HepG2 (cell line): ENCODE measurements around the gene TMCC1. TPM values are rescaled to one million over a fixed set of nuclear protein-coding genes. Genes with fewer than 3 reads are reported as not detected.

ENCODE experiments used
- ADNP ChIP-seq: sonication (generic); formaldehyde crosslinking; IDR thresholded peaks from 2 replicates; pipeline ENCODE4 v1.4.0; 2020; ENCODE audit warnings: missing genetic modification reagents
- ARID4A ChIP-seq: sonication (generic); formaldehyde crosslinking; IDR thresholded peaks from 2 replicates; pipeline ENCODE4 v1.5.0; 2020; ENCODE audit warnings: mild to moderate bottlenecking, missing genetic modification reagents, borderline replicate concordance
- DMAP1 ChIP-seq: IDR thresholded peaks from 2 replicates; pipeline ENCODE4 v1.6.1; 2016
- EP300 ChIP-seq, 3 experiments: sonication (generic) in 1 of 3; formaldehyde crosslinking in 1 of 3; IDR thresholded peaks; 2 replicates each; pipeline versions ENCODE4 v1.5.1 to v1.6.1; 2011 to 2020; ENCODE audit warnings: low read depth in 2 of 3, low read length in 2 of 3, borderline replicate concordance in 1 of 3, improper control_type of control experiment in 1 of 3, mild to moderate bottlenecking in 1 of 3, missing genetic modification reagents in 1 of 3, moderate library complexity in 1 of 3
- FOXK2 ChIP-seq: fragments of 450-650 bp; IDR thresholded peaks from 2 replicates; pipeline ENCODE4 v1.6.1; 2016
- HNF1B ChIP-seq: sonication (generic); formaldehyde crosslinking; IDR thresholded peaks from 2 replicates; pipeline ENCODE4 v1.5.1; 2020; ENCODE audit warnings: mild to moderate bottlenecking, moderate library complexity, missing genetic modification reagents
- HNRNPK ChIP-seq: fragments of 200-400 bp; formaldehyde crosslinking; IDR thresholded peaks from 2 replicates; pipeline ENCODE4 v1.6.1; 2018; ENCODE audit warnings: low read length, low read depth, moderate library complexity, mild to moderate bottlenecking; ENCODE audit not compliant: poor library complexity, severe bottlenecking
- MAFF ChIP-seq: IDR thresholded peaks from 2 replicates; pipeline ENCODE4 v1.6.1; 2011; ENCODE audit warnings: low read depth, low read length, improper control_type of control experiment
- SAP130 ChIP-seq: IDR thresholded peaks from 2 replicates; pipeline ENCODE4 v1.6.1; 2016; ENCODE audit warnings: low read depth
- SSRP1 ChIP-seq: IDR thresholded peaks from 2 replicates; pipeline ENCODE4 v1.6.1; 2016; ENCODE audit warnings: control low read depth
- U2AF1 ChIP-seq: fragments of 200-400 bp; formaldehyde crosslinking; optimal IDR thresholded peaks from 2 replicates; pipeline ENCODE3; 2017; ENCODE audit warnings: mild to moderate bottlenecking, low read depth, low read length
- ZFYVE20 ChIP-seq: sonication (generic); formaldehyde crosslinking; IDR thresholded peaks from 2 replicates; pipeline ENCODE4 v1.8.0; 2023; ENCODE audit warnings: low read depth, mild to moderate bottlenecking, moderate library complexity, missing genetic modification reagents, borderline replicate concordance
- ZNF225 ChIP-seq: sonication (generic); formaldehyde crosslinking; IDR thresholded peaks from 2 replicates; pipeline ENCODE4 v1.4.0; 2020; ENCODE audit warnings: mild to moderate bottlenecking, missing genetic modification reagents
- ZNF276 ChIP-seq: sonication (generic); formaldehyde crosslinking; IDR thresholded peaks from 2 replicates; pipeline ENCODE4 v1.4.0; 2020; ENCODE audit warnings: mild to moderate bottlenecking, low read depth, missing genetic modification reagents
- ZNF530 ChIP-seq: sonication (generic); formaldehyde crosslinking; IDR thresholded peaks from 2 replicates; pipeline ENCODE4 v1.5.0; 2020; ENCODE audit warnings: low read depth, mild to moderate bottlenecking, missing genetic modification reagents
- ZNF549 ChIP-seq: sonication (generic); formaldehyde crosslinking; IDR thresholded peaks from 2 replicates; pipeline ENCODE4 v1.5.0; 2020; ENCODE audit warnings: missing genetic modification reagents
- ZNF572 ChIP-seq: sonication (generic); formaldehyde crosslinking; IDR thresholded peaks from 2 replicates; pipeline ENCODE4 v1.5.1; 2020; ENCODE audit warnings: mild to moderate bottlenecking, missing genetic modification reagents
- ZNF597 ChIP-seq: sonication (generic); formaldehyde crosslinking; IDR thresholded peaks from 2 replicates; pipeline ENCODE4 v1.5.0; 2020; ENCODE audit warnings: missing genetic modification reagents
- ZNF678 ChIP-seq: sonication (generic); formaldehyde crosslinking; IDR thresholded peaks from 2 replicates; pipeline ENCODE4 v1.4.0; 2020; ENCODE audit warnings: mild to moderate bottlenecking, missing genetic modification reagents
- ZNF775 ChIP-seq: sonication (generic); formaldehyde crosslinking; IDR thresholded peaks from 2 replicates; pipeline ENCODE4 v1.4.0; 2020; ENCODE audit warnings: missing genetic modification reagents, mild to moderate bottlenecking, moderate library complexity, borderline replicate concordance
- ZNF784 ChIP-seq: sonication (generic); formaldehyde crosslinking; IDR thresholded peaks from 2 replicates; pipeline ENCODE4 v1.5.1; 2020; ENCODE audit warnings: missing genetic modification reagents, mild to moderate bottlenecking, borderline replicate concordance
- ZSCAN12 ChIP-seq: sonication (generic); formaldehyde crosslinking; IDR thresholded peaks from 2 replicates; pipeline ENCODE4 v1.9.0; 2021; ENCODE audit warnings: mild to moderate bottlenecking, missing genetic modification reagents
- polyA plus RNA-seq, 8 experiments: library from polyadenylated mRNA; depleted of rRNA in 3 of 8; stranded (reverse) in 7 of 8; unstranded in 1 of 8; fragments of >200 nt; fragmentation: Illumina TruSeq in 4 of 8; extraction: Trizol in 4 of 8; gene quantifications; 2 replicates each; pipeline versions ENCODE4 v1.2.1 to v1.2.3, GENCODE V29; 2011 to 2016; ENCODE audit warnings: low read depth in 4 of 8, missing spikeins in 1 of 8, mixed read lengths in 1 of 8; ENCODE audit not compliant: insufficient read depth in 1 of 8
- total RNA-seq, 5 experiments: library from RNA; depleted of rRNA; stranded (reverse); fragments of >200 nt; fragmentation: Illumina TruSeq; extraction: Trizol; gene quantifications; 2 replicates each; pipeline ENCODE4 v1.2.3, GENCODE V29; 2016; ENCODE audit warnings: low read depth in 1 of 5

TMCC1 gene
- total and polyA plus RNA-seq, 2 of the 13 experiments (the other 11 are each of a cell fraction or from before 2014, with no cell fraction given): 12.1 to 264 TPM

GRCh38 chr3:129890125-129890524 lies 3.4 kb downstream of the TMCC1 start (continued):
- TF ChIP-seq EP300 (IDR thresholded peaks at IDR 0.05; ENCODE audit: low read depth in 2 of 2, low read length in 2 of 2): no peak
- TF ChIP-seq EP300 (CRISPR knock-in tag; IDR thresholded peaks at IDR 0.05; ENCODE audit: borderline replicate concordance): no peak
- TF ChIP-seq ZFYVE20 (CRISPR knock-in tag): no peak
- TF ChIP-seq SAP130 (CRISPR knock-in tag): peak; percentile 91
- TF ChIP-seq ZNF572 (CRISPR knock-in tag): no peak
- TF ChIP-seq DMAP1 (CRISPR knock-in tag): no peak
- TF ChIP-seq FOXK2: no peak
- no peak for TF ChIP-seq HNF1B (CRISPR knock-in tag)
- TF ChIP-seq ZNF549 (CRISPR knock-in tag): no peak
- TF ChIP-seq SSRP1 (CRISPR knock-in tag): no peak
- no peak for TF ChIP-seq ZNF530
- no peak for TF ChIP-seq U2AF1
- TF ChIP-seq HNRNPK: no peak
- no peak for TF ChIP-seq ZNF276 (CRISPR knock-in tag)
- no peak for TF ChIP-seq ZNF597 (CRISPR knock-in tag)
- no peak for TF ChIP-seq ZNF225 (CRISPR knock-in tag)
- TF ChIP-seq ZNF678 (CRISPR knock-in tag): no peak
- peak; percentile 49; the same call in 1 of the 2 replicates for TF ChIP-seq ARID4A (CRISPR knock-in tag)
- TF ChIP-seq ZNF784: no peak
- no peak for TF ChIP-seq ADNP (CRISPR knock-in tag)
- TF ChIP-seq ZSCAN12 (CRISPR knock-in tag): no peak
- no peak for TF ChIP-seq MAFF
- no peak for TF ChIP-seq ZNF775 (CRISPR knock-in tag)
